GM12874 (cell line): ENCODE data around the gene GAD2.

Experiments used
- TF ChIP-seq, protein P1 (sequence below): IDR thresholded peaks from 2 replicates; pipeline ENCODE4 v1.5.1; 2011; ENCODE audit warnings: low read depth, mild to moderate bottlenecking, control low read depth, low read length, moderate library complexity; ENCODE audit not compliant: insufficient read depth

The GAD2 gene

DNA sequence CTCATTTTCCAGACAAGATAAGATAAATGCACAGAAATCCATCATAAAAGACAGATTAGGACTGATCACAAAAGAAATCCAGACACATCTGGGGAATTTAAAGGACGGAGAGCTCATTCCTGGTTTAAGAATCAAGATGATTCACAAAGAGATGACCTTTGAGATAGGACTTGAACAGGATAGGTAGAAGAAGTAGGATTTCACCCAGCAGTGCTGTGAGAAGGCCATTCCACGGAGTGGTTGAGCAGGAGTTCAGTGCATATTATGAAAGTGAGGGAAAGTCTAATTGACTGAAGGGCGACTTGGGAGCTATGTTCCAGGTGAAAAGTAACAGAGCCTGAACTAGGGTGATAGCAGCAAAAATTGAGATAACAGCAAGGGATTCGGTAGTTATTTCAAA, 73.7 kb downstream of the GAD2 start:
- TF ChIP-seq, protein P1, sequence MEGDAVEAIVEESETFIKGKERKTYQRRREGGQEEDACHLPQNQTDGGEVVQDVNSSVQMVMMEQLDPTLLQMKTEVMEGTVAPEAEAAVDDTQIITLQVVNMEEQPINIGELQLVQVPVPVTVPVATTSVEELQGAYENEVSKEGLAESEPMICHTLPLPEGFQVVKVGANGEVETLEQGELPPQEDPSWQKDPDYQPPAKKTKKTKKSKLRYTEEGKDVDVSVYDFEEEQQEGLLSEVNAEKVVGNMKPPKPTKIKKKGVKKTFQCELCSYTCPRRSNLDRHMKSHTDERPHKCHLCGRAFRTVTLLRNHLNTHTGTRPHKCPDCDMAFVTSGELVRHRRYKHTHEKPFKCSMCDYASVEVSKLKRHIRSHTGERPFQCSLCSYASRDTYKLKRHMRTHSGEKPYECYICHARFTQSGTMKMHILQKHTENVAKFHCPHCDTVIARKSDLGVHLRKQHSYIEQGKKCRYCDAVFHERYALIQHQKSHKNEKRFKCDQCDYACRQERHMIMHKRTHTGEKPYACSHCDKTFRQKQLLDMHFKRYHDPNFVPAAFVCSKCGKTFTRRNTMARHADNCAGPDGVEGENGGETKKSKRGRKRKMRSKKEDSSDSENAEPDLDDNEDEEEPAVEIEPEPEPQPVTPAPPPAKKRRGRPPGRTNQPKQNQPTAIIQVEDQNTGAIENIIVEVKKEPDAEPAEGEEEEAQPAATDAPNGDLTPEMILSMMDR = no peak

DNA sequence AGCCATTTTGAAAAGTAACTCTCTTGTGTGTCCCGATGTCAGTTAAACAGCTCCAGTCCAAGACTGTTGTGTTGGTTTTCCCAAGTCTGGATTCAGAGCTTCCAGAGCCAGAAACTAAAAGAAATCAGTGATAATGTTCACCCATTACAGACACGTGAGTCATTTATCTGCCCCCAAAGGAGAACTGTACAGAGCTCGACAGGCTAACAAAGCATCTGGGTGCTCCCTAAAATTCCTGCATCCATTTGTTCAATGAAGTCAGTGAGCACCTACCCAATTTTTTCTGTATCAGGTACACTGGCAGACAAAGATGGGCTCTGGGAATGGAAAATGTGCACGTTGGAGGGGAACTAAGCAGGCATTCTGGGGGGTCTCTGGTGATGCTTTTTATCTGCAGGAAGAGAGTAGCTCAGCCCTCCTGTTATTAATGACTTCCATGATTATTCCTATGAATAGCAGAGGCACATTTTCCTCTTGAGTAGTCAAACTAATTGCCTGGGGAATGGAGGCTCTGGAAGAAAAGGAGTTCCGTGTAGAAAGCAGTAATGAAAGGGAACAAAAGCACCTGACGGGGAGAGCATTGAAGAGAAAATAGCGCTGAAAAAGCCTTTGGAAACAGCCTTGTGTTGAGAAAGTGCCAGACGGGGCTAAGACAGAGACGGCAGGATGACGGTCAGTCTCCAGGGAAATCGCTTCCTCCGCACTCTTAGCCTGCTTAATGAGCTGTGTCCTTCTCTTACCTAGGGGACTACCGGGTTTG, 75.3 kb downstream of the GAD2 start:
- TF ChIP-seq, protein P1 = no peak

DNA sequence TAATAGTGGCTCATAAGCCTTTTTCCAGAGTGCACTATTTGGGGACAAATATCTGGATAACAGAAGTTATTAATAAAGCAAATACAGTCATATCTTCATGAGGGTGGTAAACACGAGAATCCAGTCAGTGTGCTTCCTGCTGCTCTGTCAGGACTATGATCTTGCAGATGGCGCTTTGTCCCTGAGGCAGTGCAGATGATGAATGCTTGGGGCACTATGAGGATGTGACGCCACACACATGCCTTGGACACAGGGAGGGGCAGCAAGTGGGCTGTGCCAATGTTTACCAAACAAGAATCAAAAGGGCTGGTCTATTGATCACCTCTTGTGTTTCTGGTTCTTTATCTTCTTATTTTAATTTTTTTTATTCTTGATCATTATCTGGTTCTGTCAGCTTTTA, 79.8 kb downstream of the GAD2 start:
- TF ChIP-seq, protein P1 = no peak

- TF ChIP-seq, protein P1 = no peak
Observed at GRCh38 chr10:26300001-26300400, 83.4 kb downstream of the GAD2 start.

DNA sequence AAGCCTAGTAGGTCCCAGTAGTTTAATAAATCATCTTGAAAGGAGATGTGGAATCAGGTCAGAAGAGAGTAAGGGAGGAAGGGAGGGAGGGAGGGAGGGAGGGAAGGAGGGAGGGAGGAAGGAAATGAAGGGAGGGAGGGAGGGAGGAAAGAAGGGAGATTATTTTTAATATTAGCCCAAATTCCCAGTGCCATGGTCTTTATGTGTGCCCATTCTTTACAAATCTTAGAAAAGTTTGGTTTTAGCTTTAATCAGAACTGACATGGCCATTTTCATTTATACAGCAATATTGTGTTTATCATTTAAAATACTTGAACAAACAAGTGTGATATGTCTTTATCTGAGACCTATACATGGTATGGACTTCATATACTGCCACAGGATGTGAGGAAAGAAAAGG, 86.8 kb downstream of the GAD2 start:
- TF ChIP-seq, protein P1 = no peak

DNA sequence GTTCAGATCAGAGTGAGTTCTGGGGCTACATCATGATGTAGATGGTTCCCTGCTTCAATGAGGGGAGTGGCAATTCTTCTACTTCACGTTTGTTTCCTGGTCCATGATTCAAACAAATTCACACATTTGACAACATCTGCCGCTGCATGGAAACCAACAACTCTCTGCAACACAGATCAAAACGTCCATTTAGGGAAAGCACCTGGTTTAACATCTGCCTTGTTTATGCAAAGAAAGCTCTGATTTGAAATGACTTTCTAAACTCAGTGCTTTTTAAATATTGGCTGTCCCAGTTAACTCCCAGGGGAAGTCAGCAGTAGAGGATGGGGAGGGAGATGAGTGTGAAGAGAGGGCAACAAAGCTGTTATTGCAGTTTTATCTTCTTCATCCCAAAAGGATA, 93.8 kb downstream of the GAD2 start:
- TF ChIP-seq, protein P1 = no peak

DNA sequence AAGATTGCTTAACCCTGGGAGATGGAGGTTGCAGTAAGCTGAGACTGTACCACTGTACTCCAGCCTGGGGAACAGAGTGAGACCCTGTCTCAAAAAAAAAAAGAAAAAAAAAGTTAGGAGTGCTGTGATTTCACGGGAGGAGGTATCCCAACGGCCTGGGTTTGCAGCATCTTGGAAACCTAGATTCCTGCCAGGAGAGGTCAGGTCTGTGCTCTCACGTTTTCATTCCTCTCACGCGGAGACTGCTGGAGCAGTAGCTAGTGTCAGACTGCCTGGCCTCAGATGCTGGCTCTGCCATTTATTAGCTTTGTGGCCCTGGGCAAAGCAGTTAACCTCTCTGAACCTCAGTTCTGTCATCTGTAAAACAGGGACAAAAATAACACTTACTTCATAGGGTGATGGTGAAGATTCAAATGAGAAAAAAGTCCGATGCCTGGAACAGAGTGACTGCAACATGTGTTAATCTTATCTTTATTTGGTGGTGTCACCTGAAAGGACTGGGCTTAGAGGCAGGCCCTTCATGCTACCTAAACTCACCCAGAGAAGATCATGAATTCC, 94.9 kb downstream of the GAD2 start:
- TF ChIP-seq, protein P1 = no peak
